HG02973 (cell line): Measurements from ENCODE around the gene ITGA8.
"Not testable (repeated sequence)": the region's sequence is repeated elsewhere in the genome, so short reads cannot be mapped to it uniquely, and the experiment has no call there.

ENCODE experiments used
- ATAC-seq: cut with Tn5 transposase; IDR thresholded peaks from one replicate; pipeline ENCODE4 v1.9.1; 2021; ENCODE audit warnings: moderate library complexity; ENCODE audit not compliant: unreplicated experiment

Gene ITGA8

DNA sequence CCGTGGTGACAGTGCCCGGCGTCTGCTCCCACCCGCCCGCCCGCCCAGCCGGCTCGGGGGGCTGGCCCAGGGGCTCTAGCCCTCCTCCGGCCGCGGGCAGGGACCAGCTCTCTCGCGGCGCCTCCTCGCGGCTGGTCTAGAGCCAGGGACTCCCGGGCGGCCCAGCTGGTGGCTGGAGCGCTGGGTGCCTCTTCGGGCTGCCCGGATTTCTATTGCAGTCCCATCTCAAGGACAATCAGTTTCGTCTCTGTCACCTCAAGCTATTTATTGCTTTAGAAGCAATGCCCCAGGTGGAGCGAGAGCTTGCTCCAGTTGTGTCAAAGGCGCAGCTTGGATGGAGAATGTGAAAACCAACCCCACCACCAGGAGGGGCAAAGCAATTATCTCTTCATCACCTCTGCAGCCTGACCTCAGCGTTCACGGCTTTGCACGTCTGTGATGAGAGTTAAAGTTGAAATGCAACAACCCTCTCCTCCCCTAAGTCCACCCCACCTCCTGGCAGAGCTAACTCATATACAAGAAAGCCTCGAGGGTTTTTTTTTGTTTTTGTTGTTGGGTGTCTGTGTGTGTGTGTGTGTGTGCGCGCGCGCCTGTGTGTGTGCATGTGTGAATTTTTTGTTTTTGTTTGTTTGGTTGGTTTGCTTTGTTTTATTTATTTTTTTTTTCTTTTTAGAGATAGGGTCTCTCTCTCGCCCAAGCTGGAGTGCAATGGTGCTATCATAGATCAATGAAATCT is at the start of gene ITGA8:
ITGA8 (minus strand) TSS at position 24 of the 736 bp plus-strand sequence. CDS start 151 bp downstream, outside the sequence.
- ATAC-seq, result no peak

GRCh38 chr10:15764892-15765454 is 45.3 kb upstream of the ITGA8 start:
- ATAC-seq, result no peak

GRCh38 chr10:15763006-15763405 is 43.3 kb upstream of the ITGA8 start:
- ATAC-seq, result no peak

DNA sequence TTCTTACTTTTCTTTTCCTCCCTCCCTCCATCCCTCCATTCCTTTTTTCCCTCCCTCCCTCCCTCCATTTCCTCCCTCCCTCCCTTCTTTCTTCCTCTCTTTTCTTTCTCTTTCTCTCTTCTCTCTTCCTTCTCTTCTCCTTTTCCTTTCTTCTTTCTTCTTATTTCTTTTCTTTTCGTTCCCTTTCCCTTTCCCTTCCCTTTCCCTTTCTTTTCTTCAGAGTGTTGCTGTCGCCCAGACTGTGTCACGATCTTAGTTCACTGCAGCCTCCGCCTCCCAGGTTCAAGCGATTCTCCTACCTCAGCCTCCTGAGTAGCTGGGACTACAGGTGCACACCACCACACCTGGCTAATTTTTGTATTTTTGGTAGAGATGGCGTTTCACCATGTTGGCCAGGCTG is 42.5 kb upstream of the ITGA8 start:
- not testable (repeated sequence) for ATAC-seq

- ATAC-seq, result not testable (repeated sequence)
Observed at GRCh38 chr10:15761224-15761623, 41.5 kb upstream of the ITGA8 start.

DNA sequence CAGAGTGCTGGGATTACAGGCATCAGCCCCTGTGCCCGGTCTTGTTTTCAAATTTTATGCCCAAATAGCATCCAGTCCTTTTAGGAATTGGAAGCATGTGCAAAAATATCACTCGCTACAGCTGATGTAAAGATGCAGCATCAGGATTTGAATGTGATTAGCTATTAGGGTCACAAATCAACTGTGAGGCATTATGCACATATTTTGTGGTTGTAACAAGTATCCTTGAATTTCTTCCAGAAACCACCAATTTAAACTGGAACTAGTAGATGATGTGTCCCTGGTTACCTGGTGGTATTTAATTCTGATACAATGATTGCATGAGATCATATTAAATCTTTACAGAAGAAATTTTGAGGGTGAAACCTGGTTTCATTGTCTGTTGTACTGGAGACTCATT is 41.0 kb upstream of the ITGA8 start:
- ATAC-seq, result no peak

DNA sequence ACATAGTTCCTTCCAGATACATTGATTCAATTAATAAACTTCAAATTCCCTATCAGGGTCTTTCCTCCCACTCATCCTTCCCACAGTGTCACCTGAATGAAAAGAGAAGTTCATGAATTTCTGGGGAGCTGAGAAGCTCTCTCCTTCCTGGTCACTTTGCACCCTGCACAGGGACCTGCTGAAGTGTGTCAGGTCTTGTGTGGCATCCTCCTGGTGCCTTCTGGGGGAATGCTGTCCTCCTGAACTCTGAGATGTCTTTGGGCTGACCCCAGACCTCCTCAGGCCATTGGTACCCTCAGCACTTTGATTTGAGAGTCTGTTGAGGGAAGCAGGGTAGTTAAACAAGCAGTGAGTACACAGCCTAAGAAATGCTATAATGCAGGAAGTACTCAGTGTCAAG is 39.5 kb upstream of the ITGA8 start:
- no peak for ATAC-seq

DNA sequence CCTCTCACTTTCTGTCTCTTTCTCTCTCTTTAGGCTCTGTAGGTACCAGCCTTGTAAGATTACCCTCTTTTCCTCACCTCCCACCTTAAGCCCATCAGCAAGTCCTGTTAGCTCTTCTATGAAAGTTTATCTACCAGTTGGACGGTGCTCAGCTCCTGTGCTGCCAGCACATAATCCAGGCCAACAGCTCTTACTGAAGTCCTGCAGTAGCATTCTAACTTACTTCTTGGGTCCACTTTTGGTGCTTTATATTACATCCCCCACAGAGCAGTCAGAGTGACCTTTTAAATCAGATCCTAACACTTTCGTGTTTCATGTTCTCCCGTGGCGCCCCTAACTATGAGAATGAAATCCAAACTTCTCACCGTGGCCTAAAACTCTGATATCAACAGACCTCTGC is 38.9 kb upstream of the ITGA8 start:
- ATAC-seq, result no peak

- ATAC-seq, result no peak
Observed at GRCh38 chr10:15754937-15755336, 35.2 kb upstream of the ITGA8 start.

DNA sequence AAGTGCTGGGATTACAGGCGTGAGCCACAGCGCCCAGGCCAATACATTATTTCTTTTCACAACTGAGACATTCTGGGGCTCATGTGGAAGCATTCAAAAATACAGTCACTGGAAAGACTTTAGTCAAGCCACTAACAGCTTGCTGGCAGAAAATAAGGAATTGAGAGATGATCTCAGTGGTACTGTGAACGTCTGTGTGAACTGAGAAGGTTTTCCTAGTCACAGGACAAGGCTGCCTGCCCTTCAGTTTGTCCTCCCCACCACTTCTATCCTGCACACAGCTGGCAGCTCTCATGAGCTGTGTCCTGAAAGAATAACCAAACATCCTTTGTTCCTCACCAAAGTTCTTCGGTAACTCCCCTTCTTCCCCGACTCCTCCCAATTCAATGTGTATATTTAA is 31.3 kb upstream of the ITGA8 start:
- ATAC-seq, result no peak

DNA sequence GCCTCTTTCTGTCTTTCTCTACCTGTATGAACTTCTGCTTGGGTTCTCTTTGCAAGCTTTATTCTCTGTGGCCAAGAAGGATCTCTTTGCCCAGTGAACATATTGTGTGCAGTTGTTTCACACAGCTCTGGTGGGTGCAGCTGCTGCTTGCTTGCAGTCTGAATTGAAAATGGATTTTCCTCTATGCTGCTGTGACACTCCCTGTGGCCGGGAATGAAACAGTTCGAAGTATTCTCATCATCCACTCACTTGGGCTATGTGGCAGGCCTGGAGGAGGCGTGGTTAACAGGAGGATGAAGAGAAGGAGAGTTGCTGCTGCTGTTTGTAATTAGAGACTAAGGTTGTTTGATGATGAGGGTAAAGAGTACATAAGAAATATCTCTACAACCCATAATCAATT is 28.4 kb upstream of the ITGA8 start:
- ATAC-seq, result no peak

GRCh38 chr10:15747632-15748031 is 27.9 kb upstream of the ITGA8 start:
- no peak for ATAC-seq

- ATAC-seq, result no peak
Observed at GRCh38 chr10:15745751-15746150, 26.0 kb upstream of the ITGA8 start.

DNA sequence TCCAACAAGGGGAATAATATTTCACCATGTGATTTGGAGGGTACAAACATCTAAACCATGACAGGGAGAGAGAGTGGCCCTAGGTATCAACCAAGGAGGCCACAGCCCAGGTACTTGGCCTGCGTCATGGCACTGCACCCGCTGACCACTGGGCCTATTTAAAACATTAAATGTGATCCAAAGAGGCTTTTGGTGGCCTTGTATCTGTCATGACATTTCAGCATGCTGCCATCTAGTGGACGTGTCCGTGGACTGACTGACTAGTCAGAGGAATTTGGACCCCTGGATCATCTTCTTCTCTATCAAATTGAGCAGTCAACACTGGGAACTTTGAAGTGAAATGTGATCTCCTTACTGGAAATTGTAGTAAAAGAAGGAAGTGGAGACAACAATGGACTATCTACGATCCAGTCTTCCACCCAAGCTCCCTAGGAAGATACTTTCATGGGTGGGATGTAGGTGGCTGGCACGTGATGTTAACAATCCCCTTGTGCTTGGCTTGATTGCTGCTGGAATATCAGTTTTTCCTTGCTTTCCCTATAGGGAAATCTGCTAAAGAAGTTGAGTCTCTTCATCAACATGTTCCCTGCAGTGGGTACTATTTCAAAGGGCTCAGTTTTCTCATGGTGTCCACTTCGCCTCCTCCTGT is 24.6 kb upstream of the ITGA8 start:
- no peak for ATAC-seq

GRCh38 chr10:15743443-15743842 is 23.7 kb upstream of the ITGA8 start:
- ATAC-seq, result no peak

GRCh38 chr10:15742836-15743235 is 23.1 kb upstream of the ITGA8 start:
- ATAC-seq, result no peak

GRCh38 chr10:15742102-15742501 is 22.4 kb upstream of the ITGA8 start:
- no peak for ATAC-seq

DNA sequence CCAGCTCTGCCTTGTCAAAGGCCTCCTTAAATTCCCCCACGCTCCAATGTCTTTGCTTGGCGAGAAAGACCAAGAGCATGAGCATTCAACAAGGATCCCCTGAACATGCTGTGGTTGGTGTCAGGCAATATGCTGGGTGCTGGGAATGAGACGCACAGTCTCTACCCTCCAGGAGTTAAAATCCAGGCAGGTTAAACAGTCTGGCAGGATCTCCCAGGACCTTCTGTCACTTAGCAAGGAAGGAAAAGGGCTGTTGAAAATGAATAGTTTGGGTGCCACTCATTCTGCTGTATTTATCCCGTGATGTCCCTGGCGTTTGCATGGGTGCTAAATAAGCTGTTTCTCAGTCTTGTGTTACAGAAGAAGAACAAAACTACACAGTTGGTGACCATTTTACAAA is 21.9 kb upstream of the ITGA8 start:
- no peak for ATAC-seq

GRCh38 chr10:15740261-15740660 is 20.5 kb upstream of the ITGA8 start:
- ATAC-seq, result no peak

DNA sequence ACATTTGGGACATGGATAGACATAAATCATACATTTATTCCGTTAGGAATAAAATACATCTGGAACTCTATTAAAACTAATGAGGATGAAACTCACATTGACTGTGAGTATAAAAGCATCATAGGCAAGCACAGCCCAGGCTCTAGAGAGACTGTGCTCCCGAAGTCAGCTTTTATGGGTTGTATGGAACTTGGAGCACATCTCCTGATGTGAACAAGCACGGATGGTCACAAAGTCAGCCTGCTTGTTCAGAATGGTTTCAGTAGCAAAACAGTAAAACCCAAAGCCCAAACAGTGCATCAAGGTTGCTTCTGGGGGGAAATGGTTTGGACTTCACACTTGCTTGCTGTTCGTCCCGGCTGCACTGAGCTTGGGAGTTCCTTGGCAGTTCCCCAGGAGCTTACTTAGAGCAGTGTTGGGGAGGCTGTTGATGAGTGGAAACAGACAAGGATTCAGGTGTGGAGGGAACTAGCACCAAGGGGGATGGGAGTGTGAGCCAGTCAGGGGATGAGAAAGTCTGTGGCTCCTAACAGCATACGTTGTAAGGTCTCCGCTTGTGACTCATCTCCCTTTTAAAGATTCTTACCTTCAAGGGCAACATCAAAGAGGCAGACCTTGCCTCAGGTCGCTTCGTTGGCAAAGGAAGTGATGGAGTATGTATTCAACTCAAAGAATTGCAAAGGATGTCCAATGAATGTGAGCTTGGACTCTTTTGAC is 19.7 kb upstream of the ITGA8 start:
- ATAC-seq, result no peak

- no peak for ATAC-seq
Observed at GRCh38 chr10:15738270-15738925, 18.7 kb upstream of the ITGA8 start.
